HepG2 (cell line): ENCODE data around the gene DQX1. TPM values are rescaled to one million over a fixed set of nuclear protein-coding genes. Genes with fewer than 3 reads are reported as not detected.

ENCODE experiments used
- ARID4A ChIP-seq: sonication (generic); formaldehyde crosslinking; IDR thresholded peaks from 2 replicates; pipeline ENCODE4 v1.5.0; 2020; ENCODE audit warnings: mild to moderate bottlenecking, missing genetic modification reagents, borderline replicate concordance
- DPF2 ChIP-seq: sonication (generic); formaldehyde crosslinking; IDR thresholded peaks from 2 replicates; pipeline ENCODE4 v1.4.0; 2020; ENCODE audit warnings: mild to moderate bottlenecking, low read depth, missing genetic modification reagents, borderline replicate concordance
- FOXP4 ChIP-seq: sonication (generic); formaldehyde crosslinking; IDR thresholded peaks from 2 replicates; pipeline ENCODE4 v1.4.0; 2020; ENCODE audit warnings: missing genetic modification reagents
- GATAD2A ChIP-seq: IDR thresholded peaks from 2 replicates; pipeline ENCODE4 v1.6.1; 2016
- HNF4A ChIP-seq: sonication (generic); formaldehyde crosslinking; IDR thresholded peaks from 2 replicates; pipeline ENCODE4 v1.4.0; 2020; ENCODE audit warnings: missing genetic modification reagents
- ISL2 ChIP-seq: sonication (generic); formaldehyde crosslinking; IDR thresholded peaks from 2 replicates; pipeline ENCODE4 v1.5.0; 2020; ENCODE audit warnings: missing genetic modification reagents
- KAT7 ChIP-seq: IDR thresholded peaks from 2 replicates; pipeline ENCODE4 v1.6.1; 2018; ENCODE audit warnings: borderline replicate concordance, missing compliant biosample characterization
- KAT8 ChIP-seq: IDR thresholded peaks from 2 replicates; pipeline ENCODE4 v1.6.1; 2016; ENCODE audit warnings: missing genetic modification reagents, missing compliant biosample characterization
- NFKB2 ChIP-seq: sonication (generic); formaldehyde crosslinking; IDR thresholded peaks from 2 replicates; pipeline ENCODE4 v1.4.0; 2020; ENCODE audit warnings: missing genetic modification reagents, borderline replicate concordance
- PITX1 ChIP-seq: sonication (generic); formaldehyde crosslinking; IDR thresholded peaks from 2 replicates; pipeline ENCODE4 v1.5.1; 2020; ENCODE audit warnings: mild to moderate bottlenecking, missing genetic modification reagents
- POLR2A ChIP-seq, 2 experiments: IDR thresholded peaks; 2 replicates each; pipeline ENCODE4 v1.6.1; 2011; ENCODE audit warnings: low read depth in 2 of 2, low read length in 2 of 2, mild to moderate bottlenecking in 1 of 2, moderate library complexity in 1 of 2; ENCODE audit not compliant: insufficient read depth in 1 of 2
- RFXAP ChIP-seq: sonication (generic); formaldehyde crosslinking; IDR thresholded peaks from 2 replicates; pipeline ENCODE4 v1.4.0; 2020; ENCODE audit warnings: missing genetic modification reagents, borderline replicate concordance
- RNF219 ChIP-seq: sonication (generic); formaldehyde crosslinking; IDR thresholded peaks from 2 replicates; pipeline ENCODE4 v1.5.0; 2020; ENCODE audit warnings: mild to moderate bottlenecking, missing genetic modification reagents
- TEAD2 ChIP-seq: sonication (generic); formaldehyde crosslinking; IDR thresholded peaks from 2 replicates; pipeline ENCODE4 v1.9.0; 2021; ENCODE audit warnings: missing genetic modification reagents
- TSC22D2 ChIP-seq: sonication (generic); formaldehyde crosslinking; IDR thresholded peaks from 2 replicates; pipeline ENCODE4 v1.5.1; 2020; ENCODE audit warnings: missing genetic modification reagents, mild to moderate bottlenecking, borderline replicate concordance
- ZBTB2 ChIP-seq: sonication (generic); formaldehyde crosslinking; IDR thresholded peaks from 2 replicates; pipeline ENCODE4 v1.8.0; 2022; ENCODE audit warnings: low read depth, missing genetic modification reagents
- ZNF501 ChIP-seq: sonication (generic); formaldehyde crosslinking; IDR thresholded peaks from 2 replicates; pipeline ENCODE4 v1.5.1; 2020; ENCODE audit warnings: mild to moderate bottlenecking, moderate library complexity, missing genetic modification reagents
- ZNF788 ChIP-seq: sonication (generic); formaldehyde crosslinking; IDR thresholded peaks from 2 replicates; pipeline ENCODE4 v1.5.0; 2020; ENCODE audit warnings: mild to moderate bottlenecking, missing genetic modification reagents, borderline replicate concordance
- polyA plus RNA-seq, 8 experiments: library from polyadenylated mRNA; depleted of rRNA in 3 of 8; stranded (reverse) in 7 of 8; unstranded in 1 of 8; fragments of >200 nt; fragmentation: Illumina TruSeq in 4 of 8; extraction: Trizol in 4 of 8; gene quantifications; 2 replicates each; pipeline versions ENCODE4 v1.2.1 to v1.2.3, GENCODE V29; 2011 to 2016; ENCODE audit warnings: low read depth in 4 of 8, missing spikeins in 1 of 8, mixed read lengths in 1 of 8; ENCODE audit not compliant: insufficient read depth in 1 of 8
- total RNA-seq, 5 experiments: library from RNA; depleted of rRNA; stranded (reverse); fragments of >200 nt; fragmentation: Illumina TruSeq; extraction: Trizol; gene quantifications; 2 replicates each; pipeline ENCODE4 v1.2.3, GENCODE V29; 2016; ENCODE audit warnings: low read depth in 1 of 5

Gene DQX1
- total and polyA plus RNA-seq, 2 of the 13 experiments (the other 11 are each of a cell fraction or from before 2014, with no cell fraction given), result 27.6 to 89.8 TPM

GRCh38 chr2:74525717-74526648 is at the start of gene DQX1 (continued):
- peak; percentile 71; the same call in 1 of the 2 replicates for TF ChIP-seq ARID4A (CRISPR knock-in tag)
- TF ChIP-seq ZBTB2 (CRISPR knock-in tag), result no peak
- TF ChIP-seq GATAD2A, result peak; percentile 62
- TF ChIP-seq NFKB2 (CRISPR knock-in tag), result no peak
- no peak for TF ChIP-seq DPF2 (CRISPR knock-in tag)
- no peak for TF ChIP-seq RNF219 (CRISPR knock-in tag)
- 0 out of 2 replicates have a peak, but pooled peaks have one; percentile 82 for TF ChIP-seq TSC22D2 (CRISPR knock-in tag)
- TF ChIP-seq POLR2A (IDR thresholded peaks at IDR 0.05; ENCODE audit: insufficient read depth in 1 of 2, low read depth in 2 of 2, low read length in 2 of 2), result peak; percentile 98 to 99
- TF ChIP-seq KAT8 (CRISPR knock-in tag), result peak; percentile 89
- TF ChIP-seq HNF4A (CRISPR knock-in tag), result peak; percentile 87
- peak; percentile 74; the same call in 1 of the 2 replicates for TF ChIP-seq KAT7 (CRISPR knock-in tag)
- peak; percentile 18; the same call in 1 of the 2 replicates for TF ChIP-seq PITX1
- no peak; the same call in 1 of the 2 replicates for TF ChIP-seq RFXAP (CRISPR knock-in tag)
- TF ChIP-seq ISL2 (CRISPR knock-in tag), result 0 out of 2 replicates have a peak, but pooled peaks have one; percentile 42
- TF ChIP-seq FOXP4 (CRISPR knock-in tag), result peak; percentile 36; the same call in 1 of the 2 replicates
- peak; percentile 83; the same call in 1 of the 2 replicates for TF ChIP-seq ZNF788 (CRISPR knock-in tag)
- TF ChIP-seq ZNF501 (CRISPR knock-in tag), result peak; percentile 59
- TF ChIP-seq TEAD2 (CRISPR knock-in tag), result no peak
